ENCODE results near the gene FEM1A. TPM values are rescaled to one million over a fixed set of nuclear protein-coding genes. Genes with fewer than 3 reads are reported as not detected.
"Not testable (repeated sequence)": the region's sequence is repeated elsewhere in the genome, so short reads cannot be mapped to it uniquely, and the experiment has no call there.

FEM1A gene
- total and polyA plus RNA-seq, 2 experiments from 2014 or later, result 1.1 to 11.0 TPM

- no peak for DNase-seq
- Histone ChIP-seq H3K4me2 (ENCODE audit: unreplicated experiment) (no peak overlapping the region), H3K4me1 (ENCODE audit: insufficient read depth) (peaks cover 36% of the 10 kb centered on the region), H3K27ac (peak overlapping the region; percentile 38; the same call in 1 of the 2 replicates), H3K27me3 (replicated peaks; ENCODE audit: insufficient read depth) (no peaks in the 10 kb centered on the region), H3K36me3 (ENCODE audit: low read depth) (peaks cover 48% of the 10 kb centered on the region), H3F3A (ENCODE audit: insufficient read depth) (peaks cover 74% of the 10 kb centered on the region), H3K4me3 (no peak overlapping the region), H3K9me2 (ENCODE audit: insufficient read depth) (no peaks in the 10 kb centered on the region), H2AFZ (no peak overlapping the region), H3K79me2 (ENCODE audit: insufficient read depth) (peaks cover 21% of the 10 kb centered on the region), H3K9ac (no peak overlapping the region), H4K20me1 (ENCODE audit: insufficient read depth) (no peaks in the 10 kb centered on the region), H3K9me3 (ENCODE audit: low read depth) (no peaks in the 10 kb centered on the region)
- TF ChIP-seq EZH2 (IDR thresholded peaks at IDR 0.05; ENCODE audit: insufficient read depth, poor library complexity, severe bottlenecking) (no peak), EZH2phosphoT487 (IDR thresholded peaks at IDR 0.05; ENCODE audit: insufficient read depth, low read depth) (no peak)
- 93 to 94% methylated on average over 6 of the region's 6 CpGs for WGBS, 2 experiments (ENCODE audit: low coverage in 1 of 2, low lambda C conversion rate in 2 of 2, missing lambda C conversion rate in 2 of 2)
- in situ Hi-C loops (cut with MboI), result no loop called here
Measured at GRCh38 chr19:4843647-4843965, 52.1 kb downstream of the FEM1A start.

GRCh38 chr19:4844348-4845179, 53.0 kb downstream of the FEM1A start:
- no peaks in the 10 kb centered on the region for H4K20me1 ChIP-seq (ENCODE audit: insufficient read depth)
- in situ Hi-C loops (cut with MboI), result no loop called here
- H3K4me1 ChIP-seq (ENCODE audit: insufficient read depth), result peaks cover 36% of the 10 kb centered on the region
- H3K9ac ChIP-seq, result peak overlapping the region; percentile 71
- peak overlapping the region; percentile 92 for H3K27ac ChIP-seq
- TF ChIP-seq EZH2 (IDR thresholded peaks at IDR 0.05; ENCODE audit: insufficient read depth, poor library complexity, severe bottlenecking), result no peak
- TF ChIP-seq EZH2phosphoT487 (IDR thresholded peaks at IDR 0.05; ENCODE audit: insufficient read depth, low read depth), result no peak
- DNase-seq, result peak; percentile 52
- H3K79me2 ChIP-seq (ENCODE audit: insufficient read depth), result peaks cover 28% of the 10 kb centered on the region
- no peaks in the 10 kb centered on the region for H3K27me3 ChIP-seq (replicated peaks; ENCODE audit: insufficient read depth)
- 40 to 55% methylated on average over 10 of the region's 10 CpGs for WGBS, 2 experiments (ENCODE audit: low coverage in 1 of 2, low lambda C conversion rate in 2 of 2, missing lambda C conversion rate in 2 of 2)
- H3K4me2 ChIP-seq (ENCODE audit: unreplicated experiment), result no peak overlapping the region
- H2AFZ ChIP-seq, result no peak overlapping the region
- H3K9me3 ChIP-seq (ENCODE audit: low read depth), result no peaks in the 10 kb centered on the region
- no peak overlapping the region for H3K4me3 ChIP-seq
- H3K9me2 ChIP-seq (ENCODE audit: insufficient read depth), result no peaks in the 10 kb centered on the region
- peaks cover 46% of the 10 kb centered on the region for H3K36me3 ChIP-seq (ENCODE audit: low read depth)
- peaks cover 76% of the 10 kb centered on the region for H3F3A ChIP-seq (ENCODE audit: insufficient read depth)

GRCh38 chr19:4845975-4846374, 54.4 kb downstream of the FEM1A start:
- WGBS, 2 experiments (ENCODE audit: low coverage in 1 of 2, low lambda C conversion rate in 2 of 2, missing lambda C conversion rate in 2 of 2), result 0% methylated on average over 9 of the region's 9 CpGs
- peak overlapping the region; percentile 92 for H3K27ac ChIP-seq
- peaks cover 56% of the 10 kb centered on the region for H3K36me3 ChIP-seq (ENCODE audit: low read depth)

DNA sequence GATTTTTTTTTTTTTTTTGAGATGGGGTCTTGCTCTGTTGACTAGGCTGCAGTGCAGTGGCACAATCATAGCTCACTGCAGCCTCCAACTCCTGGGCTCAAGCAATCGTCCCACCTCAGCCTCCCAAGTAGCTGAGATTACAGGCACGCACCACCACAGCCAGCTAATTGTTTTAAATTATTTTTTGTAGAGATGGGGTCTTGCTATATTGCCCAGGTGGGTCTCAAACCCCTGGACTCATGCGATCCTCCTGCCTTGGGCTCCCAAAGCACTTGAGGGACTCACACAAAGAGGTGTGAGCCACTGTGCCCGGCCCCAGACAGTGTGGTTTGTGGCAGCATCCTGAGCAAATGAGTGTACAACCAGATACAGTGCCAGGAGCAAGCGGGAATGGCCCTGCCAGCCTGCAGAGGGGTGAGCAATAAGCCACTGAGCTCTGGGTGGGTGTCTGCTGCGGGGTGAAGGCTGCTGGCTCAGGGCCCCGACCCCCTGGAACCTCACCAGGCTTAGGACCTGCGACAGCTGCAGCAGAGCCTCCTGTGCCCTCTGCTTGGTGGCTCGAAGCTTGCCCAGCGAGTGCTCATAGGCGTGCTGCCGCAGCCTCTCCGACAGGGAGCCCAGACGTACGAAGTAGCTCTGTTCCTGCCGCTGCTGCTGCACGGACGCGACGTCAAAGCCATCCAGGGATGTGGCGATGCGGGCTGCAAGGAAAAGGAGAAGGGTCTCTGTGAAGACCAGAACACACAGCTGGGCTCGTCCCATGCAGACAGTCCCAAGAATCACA, 55.8 kb downstream of the FEM1A start:
- Histone ChIP-seq H3K79me2 (ENCODE audit: insufficient read depth) (peaks cover 52% of the 10 kb centered on the region), H3K27me3 (replicated peaks; ENCODE audit: insufficient read depth) (no peaks in the 10 kb centered on the region), H3K9me2 (ENCODE audit: insufficient read depth) (no peaks in the 10 kb centered on the region), H3K36me3 (ENCODE audit: low read depth) (peaks cover 57% of the 10 kb centered on the region), H3K4me2 (ENCODE audit: unreplicated experiment) (no peak overlapping the region), H3K9ac (no peak overlapping the region), H3F3A (ENCODE audit: insufficient read depth) (peaks cover 69% of the 10 kb centered on the region), H4K20me1 (ENCODE audit: insufficient read depth) (no peaks in the 10 kb centered on the region), H2AFZ (no peak overlapping the region), H3K27ac (peak overlapping the region; percentile 92), H3K4me1 (ENCODE audit: insufficient read depth) (peaks cover 21% of the 10 kb centered on the region), H3K4me3 (no peak overlapping the region), H3K9me3 (ENCODE audit: low read depth) (no peaks in the 10 kb centered on the region)
- TF ChIP-seq EZH2phosphoT487 (IDR thresholded peaks at IDR 0.05; ENCODE audit: insufficient read depth, low read depth), result no peak
- TF ChIP-seq EZH2 (IDR thresholded peaks at IDR 0.05; ENCODE audit: insufficient read depth, poor library complexity, severe bottlenecking), result no peak
- DNase-seq, result peak; percentile 53
- WGBS, 2 experiments (ENCODE audit: low coverage in 1 of 2, low lambda C conversion rate in 2 of 2, missing lambda C conversion rate in 2 of 2), result 91 to 95% methylated on average over 23 of the region's 23 CpGs
- in situ Hi-C loops (cut with MboI), result no loop called here

More at GRCh38 chr19:4845975-4846374, 54.4 kb downstream of the FEM1A start:
- H3K9ac ChIP-seq, result peak overlapping the region; percentile 71
- H3K4me2 ChIP-seq (ENCODE audit: unreplicated experiment), result peak overlapping the region; percentile 46
- H2AFZ ChIP-seq; H3K9me2 ChIP-seq (ENCODE audit: insufficient read depth); H3K27me3 ChIP-seq (replicated peaks; ENCODE audit: insufficient read depth); H3K9me3 ChIP-seq (ENCODE audit: low read depth); H3K4me3 ChIP-seq; in situ Hi-C loops (cut with MboI); H4K20me1 ChIP-seq (ENCODE audit: insufficient read depth): not testable (repeated sequence)
- peaks cover 73% of the 10 kb centered on the region for H3F3A ChIP-seq (ENCODE audit: insufficient read depth)
- H3K4me1 ChIP-seq (ENCODE audit: insufficient read depth), result peaks cover 26% of the 10 kb centered on the region
- peak; percentile 69 for DNase-seq
- peaks cover 39% of the 10 kb centered on the region for H3K79me2 ChIP-seq (ENCODE audit: insufficient read depth)
